GM12892 (cell line): ENCODE results near the gene LNX1. TPM values are rescaled to one million over a fixed set of nuclear protein-coding genes. Genes with fewer than 3 reads are reported as not detected.
A peak's percentile ranks its signal among the peaks of the same experiment; 100 is the strongest.

Experiments
- DNase-seq: peaks from one replicate; pipeline ENCODE4 v3.0.0; 2011; ENCODE audit not compliant: insufficient read length
- FAIRE-seq: peaks from 2 replicates; lab custom pipeline; 2011; peaks lifted over from hg19 to GRCh38; lab: Jason Lieb, UNC
- POLR2A ChIP-seq: IDR thresholded peaks from 2 replicates; pipeline ENCODE4 v1.6.1; 2011; ENCODE audit warnings: low read depth, low read length, control low read depth
- POLR2AphosphoS5 ChIP-seq: IDR thresholded peaks from 2 replicates; pipeline ENCODE4 v1.6.1; 2011; ENCODE audit warnings: low read depth, low read length, control low read depth
- TAF1 ChIP-seq: IDR thresholded peaks from 2 replicates; pipeline ENCODE4 v1.6.1; 2011; ENCODE audit warnings: low read depth, mild to moderate bottlenecking, control low read depth, low read length, borderline replicate concordance
- polyA plus RNA-seq: library from polyadenylated mRNA; unstranded; fragments of >200 nt; gene quantifications from one replicate; pipeline ENCODE4 v1.2.1, GENCODE V29; 2012; ENCODE audit warnings: missing spikeins, inconsistent platforms; ENCODE audit not compliant: missing spikeins

Gene LNX1
- 0.91 TPM for polyA plus RNA-seq

- TF ChIP-seq TAF1 (no peak), POLR2AphosphoS5 (no peak), POLR2A (no peak)
- no peak for DNase-seq
- no peak for FAIRE-seq
These were observed at the start of gene LNX1 for GRCh38 chr4:53591372-53591892. Gene LNX1, minus strand, starts transcription at chr4:53591486. Its CDS starts 17,484 bp downstream, at chr4:53574002.

- TF ChIP-seq TAF1, result no peak
- TF ChIP-seq POLR2AphosphoS5, result no peak
- TF ChIP-seq POLR2A, result no peak
- peak; percentile 57 for FAIRE-seq
- no peak for DNase-seq
These were observed 49.5 kb upstream of the LNX1 start for GRCh38 chr4:53640576-53641453.

GRCh38 chr4:53638919-53639318 is 47.6 kb upstream of the LNX1 start:
- DNase-seq (no peak), FAIRE-seq (no peak)
- no peak for TF ChIP-seq TAF1
- no peak for TF ChIP-seq POLR2A
- TF ChIP-seq POLR2AphosphoS5, result no peak

- TF ChIP-seq POLR2AphosphoS5 (no peak), POLR2A (no peak), TAF1 (no peak)
- no peak for DNase-seq
- FAIRE-seq, result no peak
These were observed 46.1 kb upstream of the LNX1 start for GRCh38 chr4:53637348-53637747.

GRCh38 chr4:53635697-53636483 is 44.6 kb upstream of the LNX1 start:
- no peak for TF ChIP-seq POLR2A
- TF ChIP-seq POLR2AphosphoS5, result no peak
- TF ChIP-seq TAF1, result no peak
- FAIRE-seq (no peak), DNase-seq (no peak)

- TF ChIP-seq POLR2AphosphoS5, result no peak
- no peak for TF ChIP-seq TAF1
- FAIRE-seq (no peak), DNase-seq (no peak)
These were observed 42.3 kb upstream of the LNX1 start for GRCh38 chr4:53633608-53634007.

- FAIRE-seq (no peak), DNase-seq (no peak)
- TF ChIP-seq TAF1, result no peak
- no peak for TF ChIP-seq POLR2AphosphoS5
- no peak for TF ChIP-seq POLR2A
These were observed 38.0 kb upstream of the LNX1 start for GRCh38 chr4:53629296-53629695.

GRCh38 chr4:53626491-53626890 is 35.2 kb upstream of the LNX1 start:
- DNase-seq (no peak), FAIRE-seq (no peak)
- TF ChIP-seq POLR2A (no peak), POLR2AphosphoS5 (no peak), TAF1 (no peak)

GRCh38 chr4:53625888-53626287 is 34.6 kb upstream of the LNX1 start:
- DNase-seq (no peak), FAIRE-seq (peak; percentile 64)
- TF ChIP-seq POLR2AphosphoS5 (no peak), POLR2A (no peak)

- no peak for FAIRE-seq
- no peak for DNase-seq
- TF ChIP-seq POLR2AphosphoS5, result no peak
- TF ChIP-seq POLR2A, result no peak
- TF ChIP-seq TAF1, result no peak
These were observed 31.5 kb upstream of the LNX1 start for GRCh38 chr4:53622739-53623151.

- FAIRE-seq (no peak), DNase-seq (no peak)
- TF ChIP-seq TAF1 (no peak), POLR2A (no peak), POLR2AphosphoS5 (no peak)
These were observed 29.7 kb upstream of the LNX1 start for GRCh38 chr4:53620956-53621355.
